ENCODE data around the gene PRKAR2A.

DNA sequence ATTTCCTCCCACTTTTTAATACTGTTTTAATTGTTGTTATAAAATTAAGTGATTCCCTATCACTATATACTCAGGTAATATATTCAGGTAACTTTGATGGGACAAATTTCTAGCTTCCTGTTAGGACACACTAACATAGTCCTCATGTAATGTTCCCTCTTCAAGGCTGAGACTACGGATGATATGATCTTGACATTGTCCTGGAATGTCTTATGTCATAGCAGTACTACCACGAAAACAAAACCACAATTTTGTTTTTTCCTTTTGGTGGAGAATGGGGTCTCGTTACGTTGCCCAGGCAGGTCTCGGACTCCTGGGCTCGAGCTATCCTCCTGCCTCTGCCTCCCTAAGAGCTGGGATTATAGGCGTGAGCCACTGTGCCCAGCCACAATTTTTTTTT is 103.9 kb downstream of the PRKAR2A start:
- TF ChIP-seq, protein P1, sequence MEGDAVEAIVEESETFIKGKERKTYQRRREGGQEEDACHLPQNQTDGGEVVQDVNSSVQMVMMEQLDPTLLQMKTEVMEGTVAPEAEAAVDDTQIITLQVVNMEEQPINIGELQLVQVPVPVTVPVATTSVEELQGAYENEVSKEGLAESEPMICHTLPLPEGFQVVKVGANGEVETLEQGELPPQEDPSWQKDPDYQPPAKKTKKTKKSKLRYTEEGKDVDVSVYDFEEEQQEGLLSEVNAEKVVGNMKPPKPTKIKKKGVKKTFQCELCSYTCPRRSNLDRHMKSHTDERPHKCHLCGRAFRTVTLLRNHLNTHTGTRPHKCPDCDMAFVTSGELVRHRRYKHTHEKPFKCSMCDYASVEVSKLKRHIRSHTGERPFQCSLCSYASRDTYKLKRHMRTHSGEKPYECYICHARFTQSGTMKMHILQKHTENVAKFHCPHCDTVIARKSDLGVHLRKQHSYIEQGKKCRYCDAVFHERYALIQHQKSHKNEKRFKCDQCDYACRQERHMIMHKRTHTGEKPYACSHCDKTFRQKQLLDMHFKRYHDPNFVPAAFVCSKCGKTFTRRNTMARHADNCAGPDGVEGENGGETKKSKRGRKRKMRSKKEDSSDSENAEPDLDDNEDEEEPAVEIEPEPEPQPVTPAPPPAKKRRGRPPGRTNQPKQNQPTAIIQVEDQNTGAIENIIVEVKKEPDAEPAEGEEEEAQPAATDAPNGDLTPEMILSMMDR (IDR thresholded peaks at IDR 0.05), result no peak
- TF ChIP-seq POLR2A (IDR thresholded peaks at IDR 0.05), result no peak
